GM12872 (cell line): ENCODE data around the gene CACHD1.

Source experiments
- TF ChIP-seq, protein P1 (sequence below): IDR thresholded peaks from 3 replicates; pipeline ENCODE4 v1.5.1; 2011; ENCODE audit warnings: low read depth, mild to moderate bottlenecking, low read length, moderate library complexity; ENCODE audit not compliant: insufficient read depth

CACHD1 gene

DNA sequence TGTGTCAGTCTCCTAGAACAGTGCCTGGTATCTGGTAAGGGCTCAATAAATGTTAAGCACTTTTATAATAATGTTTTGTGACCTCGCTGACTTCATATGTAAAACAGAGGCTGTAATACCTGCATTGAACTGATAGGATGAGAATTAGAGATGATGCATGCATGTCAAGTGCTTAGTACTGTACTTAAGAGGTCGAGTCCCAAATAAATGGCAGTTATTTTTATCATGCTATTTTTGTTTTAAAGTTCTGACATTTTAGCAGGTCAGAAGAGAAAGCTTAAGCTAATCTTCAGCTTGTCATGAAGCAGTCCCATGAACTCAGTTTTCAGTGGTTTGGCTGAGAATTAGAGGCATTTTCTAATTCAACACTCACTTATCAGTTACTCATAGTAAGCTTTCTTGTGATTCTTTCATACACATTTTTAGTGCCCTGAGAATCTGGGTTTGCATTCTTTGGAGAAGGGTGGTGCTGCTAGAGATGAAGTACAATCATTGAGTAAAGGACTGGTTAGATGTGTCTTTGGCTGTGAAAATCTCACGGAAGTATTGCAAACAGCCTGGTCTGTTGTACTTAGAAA lies 199.3 kb downstream of the CACHD1 start:
- TF ChIP-seq, protein P1, sequence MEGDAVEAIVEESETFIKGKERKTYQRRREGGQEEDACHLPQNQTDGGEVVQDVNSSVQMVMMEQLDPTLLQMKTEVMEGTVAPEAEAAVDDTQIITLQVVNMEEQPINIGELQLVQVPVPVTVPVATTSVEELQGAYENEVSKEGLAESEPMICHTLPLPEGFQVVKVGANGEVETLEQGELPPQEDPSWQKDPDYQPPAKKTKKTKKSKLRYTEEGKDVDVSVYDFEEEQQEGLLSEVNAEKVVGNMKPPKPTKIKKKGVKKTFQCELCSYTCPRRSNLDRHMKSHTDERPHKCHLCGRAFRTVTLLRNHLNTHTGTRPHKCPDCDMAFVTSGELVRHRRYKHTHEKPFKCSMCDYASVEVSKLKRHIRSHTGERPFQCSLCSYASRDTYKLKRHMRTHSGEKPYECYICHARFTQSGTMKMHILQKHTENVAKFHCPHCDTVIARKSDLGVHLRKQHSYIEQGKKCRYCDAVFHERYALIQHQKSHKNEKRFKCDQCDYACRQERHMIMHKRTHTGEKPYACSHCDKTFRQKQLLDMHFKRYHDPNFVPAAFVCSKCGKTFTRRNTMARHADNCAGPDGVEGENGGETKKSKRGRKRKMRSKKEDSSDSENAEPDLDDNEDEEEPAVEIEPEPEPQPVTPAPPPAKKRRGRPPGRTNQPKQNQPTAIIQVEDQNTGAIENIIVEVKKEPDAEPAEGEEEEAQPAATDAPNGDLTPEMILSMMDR, result no peak

DNA sequence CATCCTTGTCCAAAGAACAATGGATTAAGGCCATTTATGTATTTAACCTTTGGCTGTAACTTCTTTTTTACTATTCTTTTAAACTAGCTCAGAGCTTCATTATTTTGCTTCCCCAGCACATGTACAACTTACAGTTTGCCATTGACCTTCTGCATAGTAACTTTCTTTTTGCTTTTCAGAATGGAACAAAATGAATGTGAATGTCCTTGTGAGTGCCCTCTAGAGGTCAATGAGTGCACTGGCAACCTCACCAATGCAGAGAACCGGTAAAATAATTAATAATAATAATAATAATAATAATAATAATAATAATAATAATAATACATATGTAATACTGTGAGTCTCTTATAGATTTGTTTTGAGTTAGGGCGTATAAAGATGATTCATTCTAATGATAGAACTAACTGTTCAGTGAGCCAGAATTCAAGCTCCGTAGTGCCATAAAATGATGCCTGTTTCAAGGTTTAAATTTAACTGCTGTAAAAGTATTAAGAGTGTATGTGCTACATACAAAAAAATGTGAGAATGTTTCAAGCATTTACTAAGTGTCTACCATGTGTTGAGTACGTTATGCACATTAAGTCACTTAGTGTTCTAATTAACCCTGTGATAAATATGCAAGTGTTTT lies 205.9 kb downstream of the CACHD1 start:
- TF ChIP-seq, protein P1, result peak; percentile 66

DNA sequence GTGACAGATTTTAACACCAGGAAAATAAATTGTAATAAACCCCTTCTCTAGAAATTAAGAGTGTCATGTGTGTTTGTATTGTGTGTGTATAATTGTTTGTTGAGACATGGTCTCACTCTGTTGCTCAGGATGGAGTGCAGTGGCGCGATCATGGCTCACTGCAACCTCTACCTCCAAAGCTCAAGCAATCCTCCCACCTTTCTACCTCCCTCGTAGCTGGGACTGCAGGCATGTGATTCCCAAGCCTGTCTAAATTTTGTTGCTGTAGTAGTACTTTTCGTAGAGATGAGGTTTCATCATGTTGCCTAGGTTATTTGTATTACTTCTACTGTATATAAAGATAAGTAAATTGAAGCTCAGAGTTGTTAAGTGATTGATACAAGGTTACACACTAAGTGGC lies 206.5 kb downstream of the CACHD1 start:
- TF ChIP-seq, protein P1, result no peak

DNA sequence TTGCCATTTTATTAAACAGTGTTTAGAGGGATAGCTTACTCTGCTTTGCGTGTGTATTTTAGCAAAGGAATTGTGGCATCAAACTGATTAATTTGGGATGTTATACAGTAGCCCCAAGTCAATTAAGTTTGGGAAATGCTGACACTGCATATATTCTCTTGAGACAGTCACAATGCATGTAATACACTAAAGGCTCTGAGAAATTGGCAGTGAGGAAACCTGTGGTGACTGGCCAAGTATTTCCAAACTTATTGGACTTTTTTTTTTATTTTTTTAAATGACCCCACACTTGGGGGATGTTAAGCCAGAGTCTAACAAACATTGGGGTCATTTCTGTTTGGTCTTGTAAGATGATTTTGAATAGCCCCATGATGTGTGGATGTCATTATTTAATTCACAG lies 207.6 kb downstream of the CACHD1 start:
- TF ChIP-seq, protein P1, result no peak

DNA sequence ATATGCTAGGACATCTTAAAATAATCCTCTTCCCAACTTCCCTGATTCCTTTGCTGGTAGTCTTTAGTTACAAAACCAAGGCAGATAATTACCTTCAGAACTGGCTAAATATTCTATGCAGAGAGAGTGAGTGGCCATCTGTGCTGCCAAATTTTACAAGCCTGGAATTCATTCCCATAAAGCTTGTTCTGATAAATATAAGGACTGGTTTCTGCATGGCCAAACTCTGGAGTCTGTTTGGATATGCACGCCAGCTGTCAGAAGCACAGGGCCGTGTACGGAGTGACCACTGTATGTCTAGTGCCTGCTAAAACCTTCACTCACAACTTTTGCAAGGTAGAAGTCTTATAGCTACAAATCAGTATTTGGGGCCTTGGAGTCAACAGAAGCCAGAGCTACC lies 208.4 kb downstream of the CACHD1 start:
- TF ChIP-seq, protein P1, result no peak

DNA sequence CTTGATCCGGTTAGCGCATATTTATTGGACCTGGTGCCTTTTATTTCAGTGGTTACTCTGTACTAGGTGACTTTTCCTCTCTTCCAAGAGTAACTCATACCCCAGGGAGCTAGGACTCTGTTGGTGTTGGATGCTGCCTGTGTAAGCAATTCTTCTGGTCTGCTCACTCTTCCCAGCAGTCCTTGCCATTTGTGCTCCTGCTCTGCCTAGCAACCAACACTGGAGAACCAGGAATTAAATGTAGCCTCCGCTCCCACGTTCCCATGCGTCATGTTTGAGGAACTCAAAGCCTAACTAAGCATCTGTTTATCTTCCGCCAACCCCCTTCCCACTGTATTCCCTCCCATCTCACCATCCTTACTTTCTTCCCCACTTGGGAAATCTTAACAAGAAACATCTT lies 209.2 kb downstream of the CACHD1 start:
- TF ChIP-seq, protein P1, result no peak

DNA sequence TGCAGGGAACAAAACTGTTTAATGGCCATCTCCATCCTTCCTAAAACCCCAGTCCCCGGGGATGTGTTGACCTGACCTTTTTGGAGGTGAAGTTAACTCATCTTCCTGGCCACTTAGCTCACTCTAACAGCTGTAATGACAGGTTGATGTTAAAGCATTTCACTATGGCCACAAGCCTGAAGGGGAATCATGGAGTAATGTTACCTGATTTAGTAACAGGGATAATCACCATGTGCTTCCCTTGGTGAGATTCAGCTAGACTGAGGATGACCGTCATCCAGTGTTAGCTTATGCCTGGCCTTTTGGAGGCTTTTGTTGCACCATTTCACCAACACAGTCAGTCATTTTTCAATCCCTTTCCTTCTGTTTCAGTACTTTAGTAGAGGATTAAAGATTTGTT lies 210.7 kb downstream of the CACHD1 start:
- TF ChIP-seq, protein P1, result no peak
